ENCODE results near the gene AFMID.

DNA sequence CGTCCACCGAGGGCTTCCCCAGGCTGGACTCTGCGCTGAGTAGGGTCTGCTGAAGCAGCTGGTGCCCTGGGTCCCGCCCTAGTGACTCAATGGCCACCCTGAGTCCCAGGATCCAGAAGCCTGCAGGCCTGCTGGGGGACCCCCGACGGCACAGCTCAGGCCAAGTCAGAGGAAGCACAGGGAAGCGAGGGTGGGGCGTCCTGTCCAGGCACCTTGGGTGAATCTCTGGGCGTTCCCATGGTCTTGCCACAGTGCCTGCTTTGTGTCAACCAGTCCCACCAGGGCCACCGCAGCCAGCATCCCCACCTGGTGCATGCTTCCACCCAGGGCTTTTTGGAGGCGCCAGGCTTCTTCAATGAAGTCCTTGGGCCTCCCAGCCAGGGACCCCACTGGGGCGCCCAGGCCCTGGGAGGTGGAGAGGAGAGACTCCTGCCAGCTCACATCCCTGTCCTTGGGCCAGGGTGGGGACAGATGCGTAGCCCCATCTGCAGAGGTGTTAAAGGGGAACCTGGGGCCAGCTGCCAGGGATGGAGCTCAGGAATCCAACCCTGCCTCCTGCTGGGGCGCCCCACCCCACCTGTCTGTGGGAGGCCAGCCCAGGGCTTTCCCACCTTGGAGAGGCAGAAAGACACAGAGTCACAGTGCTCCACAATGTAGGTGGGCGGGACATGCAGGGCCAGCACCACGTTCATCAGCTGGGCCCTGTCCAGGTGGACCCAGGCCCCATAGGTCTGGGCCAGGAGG is 62.1 kb downstream of the AFMID start:
- TF ChIP-seq, protein P1, sequence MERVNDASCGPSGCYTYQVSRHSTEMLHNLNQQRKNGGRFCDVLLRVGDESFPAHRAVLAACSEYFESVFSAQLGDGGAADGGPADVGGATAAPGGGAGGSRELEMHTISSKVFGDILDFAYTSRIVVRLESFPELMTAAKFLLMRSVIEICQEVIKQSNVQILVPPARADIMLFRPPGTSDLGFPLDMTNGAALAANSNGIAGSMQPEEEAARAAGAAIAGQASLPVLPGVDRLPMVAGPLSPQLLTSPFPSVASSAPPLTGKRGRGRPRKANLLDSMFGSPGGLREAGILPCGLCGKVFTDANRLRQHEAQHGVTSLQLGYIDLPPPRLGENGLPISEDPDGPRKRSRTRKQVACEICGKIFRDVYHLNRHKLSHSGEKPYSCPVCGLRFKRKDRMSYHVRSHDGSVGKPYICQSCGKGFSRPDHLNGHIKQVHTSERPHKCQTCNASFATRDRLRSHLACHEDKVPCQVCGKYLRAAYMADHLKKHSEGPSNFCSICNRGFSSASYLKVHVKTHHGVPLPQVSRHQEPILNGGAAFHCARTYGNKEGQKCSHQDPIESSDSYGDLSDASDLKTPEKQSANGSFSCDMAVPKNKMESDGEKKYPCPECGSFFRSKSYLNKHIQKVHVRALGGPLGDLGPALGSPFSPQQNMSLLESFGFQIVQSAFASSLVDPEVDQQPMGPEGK (CRISPR knock-in tag; IDR thresholded peaks at IDR 0.05; ENCODE audit: borderline replicate concordance), result no peak
- TF ChIP-seq ZFP30 (CRISPR knock-in tag; IDR thresholded peaks at IDR 0.05) (no peak), RARB (CRISPR knock-in tag; IDR thresholded peaks at IDR 0.05) (no peak), ZFP3 (CRISPR knock-in tag; IDR thresholded peaks at IDR 0.05) (no peak), OSR1 (CRISPR knock-in tag; IDR thresholded peaks at IDR 0.05) (no peak), ZNF70 (CRISPR knock-in tag; IDR thresholded peaks at IDR 0.05) (no peak), ZC3H10 (CRISPR knock-in tag; IDR thresholded peaks at IDR 0.05) (no peak), TCF4 (CRISPR knock-in tag; IDR thresholded peaks at IDR 0.05; ENCODE audit: borderline replicate concordance) (no peak), ZNF565 (CRISPR knock-in tag; conservative IDR thresholded peaks at IDR 0.05; ENCODE audit: low read depth) (no peak)
- TF ChIP-seq, protein P2, sequence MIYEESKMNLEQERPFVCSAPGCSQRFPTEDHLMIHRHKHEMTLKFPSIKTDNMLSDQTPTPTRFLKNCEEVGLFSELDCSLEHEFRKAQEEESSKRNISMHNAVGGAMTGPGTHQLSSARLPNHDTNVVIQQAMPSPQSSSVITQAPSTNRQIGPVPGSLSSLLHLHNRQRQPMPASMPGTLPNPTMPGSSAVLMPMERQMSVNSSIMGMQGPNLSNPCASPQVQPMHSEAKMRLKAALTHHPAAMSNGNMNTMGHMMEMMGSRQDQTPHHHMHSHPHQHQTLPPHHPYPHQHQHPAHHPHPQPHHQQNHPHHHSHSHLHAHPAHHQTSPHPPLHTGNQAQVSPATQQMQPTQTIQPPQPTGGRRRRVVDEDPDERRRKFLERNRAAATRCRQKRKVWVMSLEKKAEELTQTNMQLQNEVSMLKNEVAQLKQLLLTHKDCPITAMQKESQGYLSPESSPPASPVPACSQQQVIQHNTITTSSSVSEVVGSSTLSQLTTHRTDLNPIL (CRISPR knock-in tag; IDR thresholded peaks at IDR 0.05; ENCODE audit: low read depth), result no peak

All from SK-N-SH treated with all-trans-retinoic acid at 6 μM for 48 hours (cell line).